Adrenal gland (tissue), 12 donors: ENCODE results near the gene FRRS1L. TPM values are rescaled to one million over a fixed set of nuclear protein-coding genes. Genes with fewer than 3 reads are reported as not detected.

ENCODE experiments used
- DNase-seq, 7 donors: peaks; one replicate each; pipeline ENCODE4 v3.0.0-alpha.2; 2019 to 2020
- H3K27ac ChIP-seq, 5 donors: fragments of 200-600 bp; sonication (generic) in 4 of 5; 1 replicate in 3 of 5; 2 replicates in 2 of 5; pipeline versions ENCODE4 v1.5.1 to v1.8.0; 2016 to 2020; ENCODE audit warnings: mild to moderate bottlenecking in 1 of 5
- H3K27me3 ChIP-seq: fragments of 200-600 bp; 2 replicates; pipeline ENCODE4 v1.8.0; 2021
- H3K36me3 ChIP-seq, 2 donors: fragments of 200-600 bp; replicated peaks in 1 of 2; 1 replicate in 1 of 2; 2 replicates in 1 of 2; pipeline versions ENCODE4 v1.5.1 to v1.8.0; 2018 to 2022
- H3K4me1 ChIP-seq, 2 donors: fragments of 200-600 bp; replicated peaks in 1 of 2; 1 replicate in 1 of 2; 2 replicates in 1 of 2; pipeline versions ENCODE4 v1.5.1 to v1.8.0; 2018 to 2021
- H3K4me3 ChIP-seq, 4 donors: fragments of 200-600 bp; sonication (generic) in 3 of 4; one replicate each; pipeline ENCODE4 v1.5.1; 2016 to 2018
- H3K9me3 ChIP-seq, 3 donors: fragments of 200-600 bp; sonication (generic) in 1 of 3; replicated peaks in 1 of 3; 1 replicate in 2 of 3; 2 replicates in 1 of 3; pipeline versions ENCODE4 v1.5.1 to v1.8.0; 2016 to 2021
- POLR2A ChIP-seq, 2 donors: fragments of 450-650 bp; IDR thresholded peaks; one replicate each; pipeline ENCODE4 v1.6.1; 2017; ENCODE audit warnings: antibody characterized with exemption in 2 of 2, mild to moderate bottlenecking in 2 of 2, moderate library complexity in 1 of 2
- WGBS, 4 donors: extraction: QIAGEN DNeasy Blood & Tissue Kit in 2 of 4; methylation state at CpG; one replicate each; pipeline versions ENCODE4 v1.1.5 to v1.1.7; 2013 to 2017; 5-methylcytosine and 5-hydroxymethylcytosine counted together
- intact Hi-C, 2 donors: fragments of 100-400 bp; cut with DNase I; formaldehyde crosslinking; loops; one replicate each; pipeline versions ENCODE4 v1.14.1 to v1.15.0; 2022 to 2023
- polyA plus RNA-seq, 3 donors: library from polyadenylated mRNA; stranded (reverse); fragments of 200-250 nt in 2 of 3; fragments of 350-450 nt in 1 of 3; fragmentation: Illumina TruSeq in 1 of 3; extraction: RNeasy Lipid Tissue Mini Kit (QIAGEN cat#74804) in 1 of 3; gene quantifications; one replicate each; pipeline ENCODE4 v1.2.3, GENCODE V29; 2013 to 2014
- total RNA-seq, 9 donors: library from RNA; depleted of rRNA in 4 of 9; stranded (reverse); fragments of >200 nt in 4 of 9; fragments of 120-200 nt in 1 of 9; fragmentation: NEBNext Ultra II Directional in 1 of 9; extraction: Animal tissue kit (Norgen Biotek cat#: 25700) in 1 of 9; gene quantifications; one replicate each; pipeline versions ENCODE4 v1.1.0 to v1.2.4, GENCODE V29; 2013 to 2023
- TF ChIP-seq, protein P1 (sequence below), 6 experiments: fragments of 450-650 bp in 4 of 6; fragments of 200-600 bp in 2 of 6; sonication (generic) in 1 of 6; IDR thresholded peaks; 1 replicate in 5 of 6; 2 replicates in 1 of 6; pipeline versions ENCODE4 v1.5.1 to v1.8.0; 2016 to 2021; ENCODE audit warnings: antibody characterized with exemption in 6 of 6, mild to moderate bottlenecking in 2 of 6, moderate library complexity in 1 of 6
- donor health status: healthy with polysubstance abuse.
- donor health status: Bipolar disorder and iron deficiency.
- donor health status: DM: yes; HTN: yes; CAD: no.
- donor health status: DM: no; HTN: no; CAD: no.
- donor health status: DM: no; HTN: no; CAD: no.
- donor health status: DM: yes; HTN: yes; CAD: no.

Gene FRRS1L
- total and polyA plus RNA-seq, 12 donors = 2.9 to 24.8 (median 14.8) TPM

DNA sequence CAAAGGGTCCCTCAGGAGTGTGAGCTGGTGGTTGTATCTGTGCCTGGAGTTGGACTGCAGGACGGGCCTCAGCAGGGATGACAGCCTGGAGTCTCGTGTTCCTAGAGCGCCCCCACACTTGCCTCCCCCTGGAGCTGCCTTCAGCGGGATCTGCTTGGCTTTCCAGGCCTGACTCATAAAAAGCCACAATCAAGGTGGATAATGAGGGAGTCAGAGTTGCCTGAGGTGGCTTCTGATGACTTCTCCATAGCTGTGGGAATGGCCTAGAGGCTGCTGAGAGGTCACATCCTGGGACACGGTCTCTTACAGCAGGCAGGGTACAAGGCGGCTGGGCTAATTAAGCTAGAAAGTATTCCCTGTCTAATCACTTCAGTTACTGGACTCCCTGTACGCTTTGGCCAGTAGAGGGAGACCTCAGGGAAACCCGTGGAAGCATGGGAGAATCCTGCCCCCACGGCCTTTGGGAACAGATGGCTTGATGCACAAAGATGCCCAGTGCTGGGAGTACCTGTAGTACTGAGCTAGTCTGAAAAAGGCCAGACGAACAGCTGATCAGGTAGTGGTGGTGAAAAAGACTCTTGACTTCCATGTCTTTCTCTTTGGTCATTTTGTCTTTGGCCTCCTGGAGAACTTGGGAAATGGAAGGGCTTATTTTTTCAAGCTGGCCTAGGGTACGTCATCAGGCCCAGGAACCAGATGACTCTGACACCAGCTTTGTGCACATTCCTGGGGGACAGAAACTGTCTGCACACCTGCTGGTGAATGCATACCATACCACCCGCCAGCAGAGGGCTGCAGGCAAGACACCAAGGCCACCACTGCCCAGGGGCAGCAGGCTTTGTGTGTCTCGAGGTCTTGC is 16.1 kb upstream of the FRRS1L start:
- no peaks in the 10 kb centered on the region for H3K9me3 ChIP-seq
- intact Hi-C loops = no loop called here
- WGBS, 4 donors = 68 to 77% (median 69%) methylated on average over 8 to 13 of the region's 13 CpGs

DNA sequence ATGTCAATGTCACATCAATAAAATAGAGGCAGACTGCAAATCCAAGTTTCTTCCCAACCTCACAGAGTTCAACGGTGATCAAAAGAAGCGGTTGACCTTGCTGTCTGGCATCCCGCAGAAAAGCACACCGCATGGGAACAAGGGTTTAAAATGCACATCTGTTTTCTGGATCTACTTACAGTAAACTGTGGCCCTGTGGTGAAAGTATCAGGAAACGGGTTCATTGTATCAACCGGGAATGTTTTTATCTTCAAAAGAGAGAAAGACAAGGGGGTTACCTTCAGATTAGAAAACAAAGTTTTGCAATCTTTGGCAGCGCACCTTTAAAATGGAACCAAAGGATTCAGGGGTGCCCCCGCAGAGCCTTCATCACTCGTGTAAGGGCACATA is 15.5 kb upstream of the FRRS1L start:
- Histone ChIP-seq H3K36me3 (no peaks in the 10 kb centered on the region), H3K4me1 (no peaks in the 10 kb centered on the region), H3K9me3 (no peaks in the 10 kb centered on the region), H3K27me3 (no peaks in the 10 kb centered on the region), H3K27ac (no peak overlapping the region), H3K4me3 (no peak overlapping the region)
- no peak for TF ChIP-seq POLR2A (IDR thresholded peaks at IDR 0.05)
- TF ChIP-seq, protein P1, sequence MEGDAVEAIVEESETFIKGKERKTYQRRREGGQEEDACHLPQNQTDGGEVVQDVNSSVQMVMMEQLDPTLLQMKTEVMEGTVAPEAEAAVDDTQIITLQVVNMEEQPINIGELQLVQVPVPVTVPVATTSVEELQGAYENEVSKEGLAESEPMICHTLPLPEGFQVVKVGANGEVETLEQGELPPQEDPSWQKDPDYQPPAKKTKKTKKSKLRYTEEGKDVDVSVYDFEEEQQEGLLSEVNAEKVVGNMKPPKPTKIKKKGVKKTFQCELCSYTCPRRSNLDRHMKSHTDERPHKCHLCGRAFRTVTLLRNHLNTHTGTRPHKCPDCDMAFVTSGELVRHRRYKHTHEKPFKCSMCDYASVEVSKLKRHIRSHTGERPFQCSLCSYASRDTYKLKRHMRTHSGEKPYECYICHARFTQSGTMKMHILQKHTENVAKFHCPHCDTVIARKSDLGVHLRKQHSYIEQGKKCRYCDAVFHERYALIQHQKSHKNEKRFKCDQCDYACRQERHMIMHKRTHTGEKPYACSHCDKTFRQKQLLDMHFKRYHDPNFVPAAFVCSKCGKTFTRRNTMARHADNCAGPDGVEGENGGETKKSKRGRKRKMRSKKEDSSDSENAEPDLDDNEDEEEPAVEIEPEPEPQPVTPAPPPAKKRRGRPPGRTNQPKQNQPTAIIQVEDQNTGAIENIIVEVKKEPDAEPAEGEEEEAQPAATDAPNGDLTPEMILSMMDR (IDR thresholded peaks at IDR 0.05) = no peak
- no peak for DNase-seq
- WGBS, 4 donors = 71 to 74% (median 73%) methylated on average over 9 of the region's 9 CpGs
- intact Hi-C loops = no loop called here

More for the DNA sequence above, 16.1 kb upstream of the FRRS1L start:
- TF ChIP-seq POLR2A (IDR thresholded peaks at IDR 0.05) = no peak
- TF ChIP-seq, protein P1 (IDR thresholded peaks at IDR 0.05) = peak in 4 of 6 experiments; percentile 29 to 47 (median 42)
- DNase-seq = peak in 6 of 7 donors; percentile 37 to 73 (median 57)
- H3K27me3 ChIP-seq = no peaks in the 10 kb centered on the region
- H3K4me3 ChIP-seq = no peak overlapping the region
- H3K36me3 ChIP-seq = no peaks in the 10 kb centered on the region
- no peak overlapping the region for H3K27ac ChIP-seq
- H3K4me1 ChIP-seq = no peaks in the 10 kb centered on the region

DNA sequence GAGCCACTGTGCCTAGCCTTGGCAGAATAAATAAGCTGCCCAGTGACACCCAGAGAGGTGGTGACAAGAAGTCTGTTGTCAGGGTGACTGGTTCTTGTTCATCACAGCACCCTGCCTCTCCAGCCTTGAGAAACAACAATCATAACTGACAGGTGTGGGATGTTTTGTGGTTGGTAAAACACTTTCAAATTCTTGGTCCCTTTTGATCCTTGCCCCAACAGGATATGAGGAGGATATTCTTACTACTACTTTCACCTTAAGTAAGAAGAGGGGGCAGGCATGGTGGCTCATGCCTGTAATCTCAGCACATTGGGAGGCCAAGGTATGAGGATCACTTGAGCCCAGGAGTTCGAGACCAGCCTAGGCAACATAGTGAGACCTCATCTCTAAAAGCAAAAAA is 14.2 kb upstream of the FRRS1L start:
- 82 to 100% (median 99%) methylated on average over 1 of the region's 1 CpG for WGBS, 4 donors

DNA sequence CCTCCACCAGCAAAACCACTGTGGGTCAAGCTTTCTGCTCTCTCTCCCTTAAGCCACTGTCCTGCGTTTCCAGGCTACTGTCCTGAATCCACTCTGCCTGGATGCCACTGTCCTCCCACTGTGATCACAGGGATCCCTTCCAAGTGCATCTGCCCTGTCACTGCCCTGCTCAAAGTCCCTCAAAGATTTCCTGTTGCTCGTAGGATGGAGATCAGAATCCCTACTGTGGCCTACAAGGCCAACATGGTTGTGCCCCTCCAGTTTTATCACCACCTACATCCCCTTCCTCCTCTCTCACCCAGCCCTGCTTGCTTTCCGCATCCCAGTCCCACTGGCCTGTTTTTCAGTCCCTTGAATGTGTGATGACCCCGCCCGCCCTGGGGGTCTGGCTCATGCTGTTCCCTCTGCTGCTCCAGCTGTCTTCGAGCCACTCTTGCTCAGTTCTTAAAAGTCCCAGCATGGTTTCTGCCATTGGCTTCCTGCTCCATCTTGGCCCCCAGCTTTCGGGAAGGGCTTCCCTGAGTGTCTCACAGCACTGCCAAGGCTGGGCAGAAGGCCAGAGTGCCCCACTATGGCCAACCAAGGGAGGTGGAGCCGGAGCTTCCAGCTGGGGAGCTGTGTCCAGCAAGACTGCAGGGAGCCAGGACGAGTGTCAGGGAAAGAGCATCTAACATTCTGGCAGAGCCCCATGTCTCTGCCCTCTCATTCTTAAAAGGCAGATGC is 12.9 kb upstream of the FRRS1L start:
- Histone ChIP-seq H3K4me1 (no peaks in the 10 kb centered on the region), H3K27ac (no peak overlapping the region), H3K4me3 (no peak overlapping the region), H3K36me3 (no peaks in the 10 kb centered on the region), H3K9me3 (no peaks in the 10 kb centered on the region), H3K27me3 (no peaks in the 10 kb centered on the region)
- no peak for DNase-seq
- intact Hi-C loops = no loop called here
- WGBS, 4 donors = 70 to 84% (median 78%) methylated on average over 7 to 9 of the region's 9 CpGs
- TF ChIP-seq, protein P1 (IDR thresholded peaks at IDR 0.05) = no peak
- no peak for TF ChIP-seq POLR2A (IDR thresholded peaks at IDR 0.05)

More for the DNA sequence above, 14.2 kb upstream of the FRRS1L start:
- Histone ChIP-seq H3K4me3 (no peak overlapping the region), H3K9me3 (no peaks in the 10 kb centered on the region), H3K27ac (no peak overlapping the region), H3K27me3 (no peaks in the 10 kb centered on the region), H3K4me1 (no peaks in the 10 kb centered on the region), H3K36me3 (no peaks in the 10 kb centered on the region)
- TF ChIP-seq POLR2A (IDR thresholded peaks at IDR 0.05) = no peak
- TF ChIP-seq, protein P1 (IDR thresholded peaks at IDR 0.05) = no peak
- intact Hi-C loops = no loop called here
- no peak for DNase-seq
